ENCODE data around the gene WNT9A. TPM values are rescaled to one million over a fixed set of nuclear protein-coding genes. Genes with fewer than 3 reads are reported as not detected.

WNT9A gene
- total RNA-seq, result 1.7 and 3.5 TPM in 2 replicates

GRCh38 chr1:227947676-227948492 is at the start of gene WNT9A:
WNT9A (minus strand) TSS chr1:227947932; CDS start chr1:227947887, 45 bp downstream.

Other genes starting within 250 kb of the WNT9A start
- gene JMJD4, start 212.6 kb downstream of the WNT9A start, total RNA-seq, result 30.3 and 48.3 TPM in 2 replicates
- gene SNAP47, start 212.5 kb downstream of the WNT9A start, total RNA-seq, result 63.1 and 79.2 TPM in 2 replicates
- gene PRSS38, start 132.3 kb downstream of the WNT9A start, total RNA-seq, result not detected in 2 replicates
- not detected in 2 replicates for gene WNT3A, start 59.1 kb upstream of the WNT9A start, total RNA-seq
- gene ARF1, start 134.8 kb upstream of the WNT9A start, total RNA-seq, result 297 and 326 TPM in 2 replicates
- gene C1orf35, start 155.4 kb upstream of the WNT9A start, total RNA-seq, result 10.3 and 11.7 TPM in 2 replicates
- 50.8 and 60.7 TPM in 2 replicates for gene MRPL55, start 161.4 kb upstream of the WNT9A start, total RNA-seq
- gene GUK1, start 192.3 kb upstream of the WNT9A start, total RNA-seq, result 465 and 500 TPM in 2 replicates
- gene GJC2, start 202.0 kb upstream of the WNT9A start, total RNA-seq, result 14.4 and 14.8 TPM in 2 replicates
- gene IBA57, start 217.9 kb upstream of the WNT9A start, total RNA-seq, result 6.4 and 7.4 TPM in 2 replicates

Data from smooth muscle cell of trachea (primary cell).